Neural crest cell (in vitro differentiated cells): Measurements from ENCODE around the gene CAMK4. TPM values are rescaled to one million over a fixed set of nuclear protein-coding genes. Genes with fewer than 3 reads are reported as not detected.
"Not testable (repeated sequence)": the region's sequence is repeated elsewhere in the genome, so short reads cannot be mapped to it uniquely, and the experiment has no call there.

Experiments used
- DNase-seq: peaks from one replicate; pipeline ENCODE4 v3.0.0; 2021; ENCODE audit warnings: low read depth, mixed read lengths, low spot score
- H3K27ac Mint-ChIP-seq: one replicate; pipeline ENCODE4 v1.8.0; 2021; ENCODE audit warnings: mild to moderate bottlenecking, mixed read lengths; ENCODE audit not compliant: unreplicated experiment
- H3K27me3 Mint-ChIP-seq: 2 replicates; pipeline ENCODE4 v1.8.0; 2021; ENCODE audit warnings: low read depth, mild to moderate bottlenecking, mixed read lengths
- H3K36me3 Mint-ChIP-seq: 2 replicates; pipeline ENCODE4 v1.8.0; 2021; ENCODE audit warnings: low read depth, mild to moderate bottlenecking, mixed read lengths
- H3K4me1 Mint-ChIP-seq: 2 replicates; pipeline ENCODE4 v1.8.0; 2021; ENCODE audit warnings: mixed read lengths
- H3K4me3 Mint-ChIP-seq: one replicate; pipeline ENCODE4 v1.8.0; 2021; ENCODE audit warnings: mild to moderate bottlenecking, mixed read lengths
- H3K9me3 Mint-ChIP-seq: 2 replicates; pipeline ENCODE4 v1.8.0; 2021; ENCODE audit warnings: mixed read lengths
- total RNA-seq: library from RNA; stranded (reverse); gene quantifications from 2 replicates; pipeline ENCODE4 v1.2.1, GENCODE V29; 2021
- TF ChIP-seq, protein P1 (sequence below): fragments of 200-600 bp; sonication (generic); conservative IDR thresholded peaks from 2 replicates; pipeline ENCODE4 v1.5.0; 2021; ENCODE audit warnings: antibody characterized with exemption, mild to moderate bottlenecking

Gene CAMK4
- total RNA-seq, 1 donor from 2014 or later: 9.4 TPM

DNA sequence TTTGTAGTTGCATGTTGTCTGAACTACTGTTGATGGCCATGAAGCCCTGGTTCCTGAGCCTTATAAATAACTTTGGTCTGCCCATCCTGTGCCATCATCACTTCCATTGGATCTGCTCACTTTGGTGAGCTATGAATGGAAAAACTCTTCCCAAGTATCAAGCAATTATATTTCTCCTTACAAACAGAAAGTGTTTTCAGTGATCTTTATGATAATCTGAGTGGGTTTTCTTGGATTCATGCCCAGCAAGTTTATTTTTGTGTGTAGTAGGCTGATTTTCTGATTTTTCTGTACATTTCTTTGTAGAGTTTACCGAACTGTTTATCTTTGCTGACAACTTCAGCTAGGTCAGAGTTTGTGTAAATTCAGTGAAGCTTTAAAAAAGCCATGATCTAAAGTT is 31.0 kb downstream of the CAMK4 start:
- no peak overlapping the region for H3K4me3 Mint-ChIP-seq
- TF ChIP-seq, protein P1, sequence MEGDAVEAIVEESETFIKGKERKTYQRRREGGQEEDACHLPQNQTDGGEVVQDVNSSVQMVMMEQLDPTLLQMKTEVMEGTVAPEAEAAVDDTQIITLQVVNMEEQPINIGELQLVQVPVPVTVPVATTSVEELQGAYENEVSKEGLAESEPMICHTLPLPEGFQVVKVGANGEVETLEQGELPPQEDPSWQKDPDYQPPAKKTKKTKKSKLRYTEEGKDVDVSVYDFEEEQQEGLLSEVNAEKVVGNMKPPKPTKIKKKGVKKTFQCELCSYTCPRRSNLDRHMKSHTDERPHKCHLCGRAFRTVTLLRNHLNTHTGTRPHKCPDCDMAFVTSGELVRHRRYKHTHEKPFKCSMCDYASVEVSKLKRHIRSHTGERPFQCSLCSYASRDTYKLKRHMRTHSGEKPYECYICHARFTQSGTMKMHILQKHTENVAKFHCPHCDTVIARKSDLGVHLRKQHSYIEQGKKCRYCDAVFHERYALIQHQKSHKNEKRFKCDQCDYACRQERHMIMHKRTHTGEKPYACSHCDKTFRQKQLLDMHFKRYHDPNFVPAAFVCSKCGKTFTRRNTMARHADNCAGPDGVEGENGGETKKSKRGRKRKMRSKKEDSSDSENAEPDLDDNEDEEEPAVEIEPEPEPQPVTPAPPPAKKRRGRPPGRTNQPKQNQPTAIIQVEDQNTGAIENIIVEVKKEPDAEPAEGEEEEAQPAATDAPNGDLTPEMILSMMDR: no peak
- no peak overlapping the region for H3K27ac Mint-ChIP-seq
- peaks cover 6% of the 10 kb centered on the region for H3K36me3 Mint-ChIP-seq
- DNase-seq: no peak
- H3K27me3 Mint-ChIP-seq: no peaks in the 10 kb centered on the region
- no peaks in the 10 kb centered on the region for H3K4me1 Mint-ChIP-seq
- peaks cover 11% of the 10 kb centered on the region for H3K9me3 Mint-ChIP-seq

DNA sequence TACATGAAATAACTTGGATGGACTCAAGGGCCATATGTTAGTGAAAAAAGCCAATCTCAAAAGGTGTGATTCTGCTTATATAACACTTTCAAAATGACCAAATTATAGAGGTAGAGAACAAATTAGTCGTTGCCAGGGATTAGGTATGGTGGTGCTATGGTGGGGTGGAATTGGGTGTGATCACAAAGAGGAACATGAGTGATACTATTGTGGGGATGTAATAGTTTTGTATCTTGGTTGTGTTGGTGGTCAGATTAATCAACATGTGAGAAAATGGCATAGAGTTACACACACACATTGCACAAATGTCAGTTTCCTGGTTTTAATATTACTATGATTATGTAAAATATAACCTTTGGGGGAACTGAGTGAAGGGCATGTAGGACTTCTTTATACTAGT is 31.9 kb downstream of the CAMK4 start:
- no peak for DNase-seq
- Mint-ChIP-seq H3K36me3 (peaks cover 6% of the 10 kb centered on the region), H3K9me3 (peaks cover 11% of the 10 kb centered on the region), H3K4me3 (no peak overlapping the region), H3K4me1 (no peaks in the 10 kb centered on the region), H3K27ac (no peak overlapping the region), H3K27me3 (no peaks in the 10 kb centered on the region)
- TF ChIP-seq, protein P1: no peak

DNA sequence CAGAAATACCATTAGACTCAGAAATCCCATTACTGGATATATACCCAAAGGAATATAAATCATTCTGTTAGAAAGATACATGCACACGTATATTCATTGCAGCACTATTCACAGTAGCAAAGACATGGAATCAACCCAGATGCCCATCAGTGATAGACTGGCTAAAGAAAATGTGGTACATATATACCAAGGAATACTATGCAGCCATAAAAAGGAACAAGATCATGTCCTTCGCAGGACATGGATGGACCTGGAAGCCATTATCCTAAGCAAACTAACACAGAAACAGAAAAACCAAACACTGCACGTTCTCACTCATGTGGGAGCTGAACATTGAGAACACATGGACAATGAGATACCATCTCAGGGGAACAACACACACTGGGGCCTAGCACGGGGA is 33.4 kb downstream of the CAMK4 start:
- not testable (repeated sequence) for H3K27ac Mint-ChIP-seq, DNase-seq, H3K36me3 Mint-ChIP-seq, H3K27me3 Mint-ChIP-seq, H3K4me1 Mint-ChIP-seq, H3K4me3 Mint-ChIP-seq
- H3K9me3 Mint-ChIP-seq: peaks cover 11% of the 10 kb centered on the region

DNA sequence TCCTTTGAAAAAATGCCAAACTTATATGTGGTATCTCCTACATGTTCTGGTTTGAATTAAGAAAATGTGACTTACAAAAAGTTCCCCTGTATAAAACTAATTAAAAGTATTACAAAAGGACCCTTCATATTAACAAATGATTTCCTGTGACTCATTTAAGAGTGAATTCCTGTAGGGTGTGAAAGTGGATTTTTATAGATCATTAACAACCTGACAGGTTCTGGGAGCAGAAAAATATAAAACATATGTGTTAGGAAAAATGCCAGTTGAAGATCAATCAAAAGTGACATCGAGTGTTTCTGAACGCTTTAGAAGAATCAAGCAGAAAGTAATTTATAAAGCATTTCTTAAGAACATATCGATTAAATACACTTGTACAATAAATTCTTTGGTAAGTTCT is 35.5 kb downstream of the CAMK4 start:
- Mint-ChIP-seq H3K9me3 (peaks cover 11% of the 10 kb centered on the region), H3K36me3 (peaks cover 6% of the 10 kb centered on the region), H3K4me3 (no peak overlapping the region), H3K4me1 (no peaks in the 10 kb centered on the region), H3K27me3 (no peaks in the 10 kb centered on the region), H3K27ac (no peak overlapping the region)
- no peak for DNase-seq
- TF ChIP-seq, protein P1: no peak

DNA sequence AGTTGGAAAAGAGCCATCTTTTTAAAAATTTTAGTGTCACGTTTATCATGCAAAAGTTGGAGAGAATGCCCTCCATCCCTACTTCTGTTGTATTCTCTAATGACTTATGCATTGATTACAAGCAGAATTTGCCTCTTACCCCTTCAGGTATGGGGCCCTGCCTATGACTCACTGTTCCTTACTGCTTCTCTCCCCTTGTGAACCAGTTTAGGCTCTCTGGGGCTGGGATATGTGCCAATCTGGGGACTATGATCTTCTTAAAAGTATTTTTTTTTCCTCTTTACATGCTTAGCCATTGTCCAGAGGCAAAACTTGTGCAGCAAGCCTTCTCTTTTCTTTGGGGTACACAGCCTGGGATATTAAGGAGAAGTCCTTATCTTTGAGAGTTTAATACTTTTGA is 37.4 kb downstream of the CAMK4 start:
- TF ChIP-seq, protein P1: no peak
- Mint-ChIP-seq H3K4me3 (no peak overlapping the region), H3K4me1 (no peaks in the 10 kb centered on the region), H3K9me3 (peaks cover 8% of the 10 kb centered on the region), H3K36me3 (peaks cover 6% of the 10 kb centered on the region), H3K27ac (no peak overlapping the region), H3K27me3 (no peaks in the 10 kb centered on the region)
- no peak for DNase-seq

DNA sequence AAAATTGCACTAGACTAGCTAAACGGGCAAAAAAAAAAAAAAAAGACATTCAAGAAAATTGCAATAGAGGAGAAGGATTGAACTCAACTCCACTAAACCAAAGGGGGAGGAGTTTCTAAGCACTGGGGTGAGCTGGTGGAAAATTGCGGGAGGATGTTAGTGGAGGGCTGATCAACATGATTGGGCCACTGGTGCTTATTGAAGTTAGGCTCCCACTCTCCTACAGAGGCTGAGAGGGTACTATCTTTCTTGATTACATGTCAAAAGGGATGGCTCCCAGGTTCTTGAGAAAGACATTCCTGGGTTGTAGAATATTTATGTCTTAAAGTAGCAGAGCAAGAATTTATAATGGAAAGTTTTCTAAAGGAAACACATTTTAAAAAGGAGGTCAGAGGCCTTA is 38.0 kb downstream of the CAMK4 start:
- DNase-seq: no peak

More for the DNA sequence above, 38.0 kb downstream of the CAMK4 start:
- Mint-ChIP-seq H3K36me3 (peaks cover 3% of the 10 kb centered on the region), H3K4me1 (no peaks in the 10 kb centered on the region), H3K9me3 (peaks cover 3% of the 10 kb centered on the region), H3K4me3 (no peak overlapping the region), H3K27ac (no peak overlapping the region), H3K27me3 (no peaks in the 10 kb centered on the region)
- TF ChIP-seq, protein P1: no peak
